Endothelial cell of umbilical vein (primary cell): ENCODE results near the gene ELP6.

ENCODE experiments used
- CTCF ChIP-seq, 2 donors: IDR thresholded peaks; 1 replicate in 1 of 2; 2 replicates in 1 of 2; pipeline ENCODE4 v1.5.1; 2011; ENCODE audit warnings: low read length in 2 of 2, mild to moderate bottlenecking in 2 of 2, moderate library complexity in 2 of 2, control low read depth in 1 of 2, inconsistent platforms in 1 of 2, low read depth in 1 of 2; ENCODE audit not compliant: insufficient read depth in 1 of 2; ENCODE audit errors: extremely low read depth in 1 of 2
- EZH2 ChIP-seq: IDR thresholded peaks from 2 replicates; pipeline ENCODE4 v1.6.1; 2012; ENCODE audit warnings: borderline replicate concordance, low read depth, mild to moderate bottlenecking, moderate library complexity, low read length, inconsistent platforms; ENCODE audit not compliant: severe bottlenecking
- JUN ChIP-seq: IDR thresholded peaks from 2 replicates; pipeline ENCODE4 v1.6.1; 2011; ENCODE audit warnings: borderline replicate concordance, low read depth; ENCODE audit not compliant: insufficient read length, insufficient read depth
- MAX ChIP-seq: IDR thresholded peaks from 2 replicates; pipeline ENCODE4 v1.6.1; 2011; ENCODE audit not compliant: insufficient read depth, insufficient read length
- POLR2A ChIP-seq: IDR thresholded peaks from 2 replicates; pipeline ENCODE4 v1.6.1; 2012; ENCODE audit warnings: low read depth, mild to moderate bottlenecking, control low read depth, low read length

DNA sequence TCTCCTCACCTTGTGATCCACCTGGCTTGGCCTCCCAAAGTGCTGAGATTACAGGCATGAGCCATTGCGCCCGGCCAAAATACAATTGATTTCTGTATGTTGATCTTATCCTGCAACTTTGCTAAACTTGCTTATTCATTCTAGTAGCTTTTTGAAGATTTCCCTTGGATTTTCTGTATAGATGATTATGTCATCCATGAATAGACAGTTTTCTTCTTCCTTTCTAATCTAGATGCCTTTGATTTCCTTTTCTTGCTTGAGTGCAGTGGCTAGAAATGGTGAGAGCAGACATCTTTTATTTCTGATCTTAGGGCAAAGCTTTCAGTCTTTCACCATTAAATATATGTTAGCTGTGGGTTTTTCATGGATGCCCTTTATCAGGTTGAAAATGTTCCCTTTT is 4.4 kb upstream of the ELP6 start:
- TF ChIP-seq POLR2A (no peak), CTCF (IDR thresholded peaks at IDR 0.05; ENCODE audit: extremely low read depth in 1 of 2, insufficient read depth in 1 of 2, low read depth in 1 of 2, low read length in 2 of 2) (no peak), EZH2 (no peak), JUN (no peak), MAX (no peak)
